Stimulated activated CD8-positive, alpha-beta memory T cell treated with anti-CD3 and anti-CD28 coated beads, Interleukin-15, amount 100 ng/mL, for 4 hours (primary cell): Measurements from ENCODE around the gene HECTD3.
"Not testable (repeated sequence)": the region's sequence is repeated elsewhere in the genome, so short reads cannot be mapped to it uniquely, and the experiment has no call there.

Experiments
- DNase-seq, 2 donors: peaks; one replicate each; pipeline ENCODE4 v3.0.0-alpha.2; 2020; ENCODE audit warnings: low read depth in 2 of 2

The HECTD3 gene

GRCh38 chr1:44988531-44989156 lies 22.5 kb downstream of the HECTD3 start:
- DNase-seq: no peak

- no peak for DNase-seq
These were observed 25.3 kb downstream of the HECTD3 start for GRCh38 chr1:44985747-44986359.

GRCh38 chr1:44977372-44977771 lies 33.8 kb downstream of the HECTD3 start:
- not testable (repeated sequence) for DNase-seq

GRCh38 chr1:44976252-44976651 lies 34.9 kb downstream of the HECTD3 start:
- no peak for DNase-seq

GRCh38 chr1:44973645-44974044 lies 37.5 kb downstream of the HECTD3 start:
- no peak for DNase-seq

- no peak for DNase-seq
These were observed 40.8 kb downstream of the HECTD3 start for GRCh38 chr1:44970317-44970716.

- no peak for DNase-seq
These were observed 46.7 kb downstream of the HECTD3 start for GRCh38 chr1:44964396-44964795.

GRCh38 chr1:44962729-44963128 lies 48.4 kb downstream of the HECTD3 start:
- DNase-seq: no peak

- not testable (repeated sequence) for DNase-seq
These were observed 49.1 kb downstream of the HECTD3 start for GRCh38 chr1:44962022-44962421.

- DNase-seq: not testable (repeated sequence)
These were observed 53.6 kb downstream of the HECTD3 start for GRCh38 chr1:44957566-44957965.

GRCh38 chr1:44956077-44956476 lies 55.0 kb downstream of the HECTD3 start:
- not testable (repeated sequence) for DNase-seq
